Medulla oblongata (tissue), 1 donor: Measurements from ENCODE around the gene TXNDC11.
A peak's percentile ranks its signal among the peaks of the same experiment; 100 is the strongest.
"Not testable (repeated sequence)": the region's sequence is repeated elsewhere in the genome, so short reads cannot be mapped to it uniquely, and the experiment has no call there.

Source experiments
- DNase-seq: peaks from one replicate; pipeline ENCODE4 v3.0.0-alpha.2; 2015; ENCODE audit errors: extremely low spot score

TXNDC11 gene, protein sequence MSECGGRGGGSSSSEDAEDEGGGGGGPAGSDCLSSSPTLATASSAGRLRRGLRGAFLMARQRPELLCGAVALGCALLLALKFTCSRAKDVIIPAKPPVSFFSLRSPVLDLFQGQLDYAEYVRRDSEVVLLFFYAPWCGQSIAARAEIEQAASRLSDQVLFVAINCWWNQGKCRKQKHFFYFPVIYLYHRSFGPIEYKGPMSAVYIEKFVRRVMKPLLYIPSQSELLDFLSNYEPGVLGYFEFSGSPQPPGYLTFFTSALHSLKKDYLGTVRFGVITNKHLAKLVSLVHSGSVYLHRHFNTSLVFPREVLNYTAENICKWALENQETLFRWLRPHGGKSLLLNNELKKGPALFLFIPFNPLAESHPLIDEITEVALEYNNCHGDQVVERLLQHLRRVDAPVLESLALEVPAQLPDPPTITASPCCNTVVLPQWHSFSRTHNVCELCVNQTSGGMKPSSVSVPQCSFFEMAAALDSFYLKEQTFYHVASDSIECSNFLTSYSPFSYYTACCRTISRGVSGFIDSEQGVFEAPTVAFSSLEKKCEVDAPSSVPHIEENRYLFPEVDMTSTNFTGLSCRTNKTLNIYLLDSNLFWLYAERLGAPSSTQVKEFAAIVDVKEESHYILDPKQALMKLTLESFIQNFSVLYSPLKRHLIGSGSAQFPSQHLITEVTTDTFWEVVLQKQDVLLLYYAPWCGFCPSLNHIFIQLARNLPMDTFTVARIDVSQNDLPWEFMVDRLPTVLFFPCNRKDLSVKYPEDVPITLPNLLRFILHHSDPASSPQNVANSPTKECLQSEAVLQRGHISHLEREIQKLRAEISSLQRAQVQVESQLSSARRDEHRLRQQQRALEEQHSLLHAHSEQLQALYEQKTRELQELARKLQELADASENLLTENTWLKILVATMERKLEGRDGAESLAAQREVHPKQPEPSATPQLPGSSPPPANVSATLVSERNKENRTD

DNA sequence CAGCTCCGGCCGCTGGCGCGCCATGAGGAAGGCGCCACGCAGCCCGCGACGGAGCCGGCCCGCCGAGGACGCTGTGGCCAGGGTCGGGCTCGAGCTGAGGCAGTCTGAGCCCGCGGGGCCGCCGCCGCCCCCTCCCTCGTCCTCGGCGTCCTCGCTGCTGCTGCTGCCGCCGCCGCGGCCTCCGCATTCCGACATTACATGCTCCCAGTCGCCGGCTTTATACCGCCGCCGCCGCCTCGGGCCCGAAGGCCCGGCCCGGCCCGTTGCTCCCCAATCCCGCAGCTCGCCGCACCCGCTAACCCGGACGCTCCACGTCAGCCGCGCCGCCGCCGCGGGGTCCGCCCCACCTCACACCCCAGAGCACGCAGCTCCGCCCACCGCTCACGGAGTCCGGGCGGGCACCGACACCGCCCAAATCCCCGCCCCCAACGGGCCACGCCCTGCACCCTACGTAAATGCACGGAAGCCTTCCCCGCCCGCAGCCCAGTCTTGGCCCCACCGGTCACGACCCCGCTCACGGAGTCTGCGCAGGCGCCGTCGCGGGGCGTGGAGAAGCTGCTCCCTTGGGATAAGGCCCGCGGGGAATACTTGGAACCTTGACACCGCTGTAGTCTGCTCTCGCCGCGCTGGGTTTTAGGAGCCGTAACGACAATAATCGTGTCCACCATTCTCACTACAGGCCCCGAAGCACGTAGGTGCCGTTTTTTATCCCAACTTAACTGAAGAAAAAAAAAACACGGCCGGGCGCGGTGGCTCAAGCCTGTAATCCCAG, at the start of gene TXNDC11:
Gene TXNDC11, minus strand, starts transcription at position 322 of the 772 bp plus-strand sequence. Its CDS starts 127 bp downstream, at position 195.
- peak; percentile 99 for DNase-seq

DNA sequence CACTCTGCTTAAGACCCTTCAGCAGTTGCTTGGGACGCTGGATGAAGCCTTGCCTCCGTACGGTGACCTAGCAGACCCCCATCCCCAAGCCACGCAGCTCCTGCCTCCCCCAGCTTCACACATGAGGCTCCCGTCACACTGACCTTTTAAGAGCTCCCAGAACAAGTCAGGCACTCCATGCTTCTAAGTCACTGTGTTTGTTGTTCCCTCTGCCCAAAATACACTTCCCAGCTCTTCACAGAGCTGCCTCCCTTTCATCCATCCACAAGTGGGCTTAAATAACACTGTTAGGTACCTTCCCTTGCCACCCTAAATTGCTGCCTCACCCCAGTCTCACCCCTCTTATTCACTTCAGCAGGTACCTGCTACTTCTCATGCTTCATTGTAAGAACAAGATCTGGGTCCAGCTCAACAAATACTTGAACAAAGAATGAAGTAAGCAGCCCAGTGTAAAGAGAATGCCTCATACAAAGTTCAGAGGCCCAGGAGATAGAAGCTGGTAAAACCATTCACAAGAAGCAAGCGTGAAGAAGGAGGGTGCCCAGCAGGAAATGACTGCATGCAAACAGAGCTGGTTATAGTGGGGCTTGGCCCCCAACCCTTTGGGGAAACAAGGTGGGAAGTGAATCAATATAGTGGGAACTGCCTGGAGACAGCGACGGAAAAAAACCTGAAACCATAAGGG, 48.6 kb upstream of the TXNDC11 start:
- DNase-seq: no peak

DNA sequence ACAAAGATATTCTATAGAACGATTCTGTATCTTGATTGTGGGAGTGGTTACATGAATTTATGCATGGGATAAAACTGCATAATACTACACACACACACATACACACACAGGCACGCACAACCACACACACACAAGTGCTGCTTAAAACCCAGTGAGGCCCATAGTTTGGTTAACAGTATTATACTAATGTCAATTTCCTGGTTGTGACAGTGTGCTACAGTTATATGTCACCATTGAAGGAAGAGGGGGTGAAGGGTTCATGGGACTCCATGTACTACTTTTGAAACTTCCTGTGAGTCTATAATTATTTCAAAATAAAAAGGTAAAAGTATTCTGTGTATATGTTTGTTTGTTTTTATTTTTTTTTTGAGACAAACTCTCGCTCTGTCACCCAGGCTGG, 46.3 kb upstream of the TXNDC11 start:
- DNase-seq: no peak

DNA sequence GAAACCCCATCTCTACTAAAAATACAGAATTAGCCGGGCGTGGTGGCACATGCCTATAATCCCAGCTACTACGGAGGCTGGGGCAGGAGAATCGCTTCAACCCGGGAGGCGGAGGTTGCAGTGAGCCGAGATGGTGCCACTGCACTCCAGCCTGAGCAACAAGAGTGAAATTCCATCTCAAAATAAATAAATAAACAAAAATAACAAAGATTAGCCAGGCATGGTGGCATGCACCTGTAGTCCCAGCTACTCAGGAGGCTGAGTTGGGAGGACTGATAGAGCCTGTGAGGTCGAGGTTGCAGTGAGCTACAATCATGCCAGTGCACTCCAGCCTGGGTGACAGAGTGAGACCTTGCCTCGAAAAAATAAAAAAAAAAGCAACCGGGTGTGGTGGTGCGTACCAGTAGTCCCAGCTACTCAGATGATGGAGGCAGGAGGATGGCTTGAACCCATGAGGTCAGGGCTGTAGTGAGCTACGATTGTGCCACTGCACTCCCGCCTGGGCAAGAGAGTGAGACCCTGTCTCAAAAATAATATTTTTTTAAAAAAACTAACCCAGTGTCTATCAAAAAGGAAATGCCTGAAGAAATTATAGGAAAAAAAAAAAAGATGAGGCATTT, 42.4 kb upstream of the TXNDC11 start:
- DNase-seq: not testable (repeated sequence)

DNA sequence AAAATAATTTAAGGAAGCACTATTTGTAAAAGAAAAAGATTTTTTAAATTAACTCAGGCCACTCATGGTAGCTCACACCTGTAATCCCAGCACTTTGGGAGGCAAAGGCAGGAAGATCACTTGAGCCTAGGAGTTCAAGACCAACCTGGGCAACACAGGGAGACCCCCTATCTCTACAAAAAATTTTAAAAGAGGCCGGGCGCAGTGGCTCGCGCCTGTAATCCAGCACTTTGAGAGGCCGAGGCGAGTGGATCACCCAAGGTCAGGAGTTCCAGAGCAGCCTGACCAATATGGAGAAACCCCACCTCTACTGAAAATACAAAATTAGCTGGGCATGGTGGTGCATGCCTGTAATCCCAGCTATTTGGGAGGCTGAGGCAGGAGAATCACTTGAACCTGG, 41.7 kb upstream of the TXNDC11 start:
- DNase-seq: not testable (repeated sequence)

DNA sequence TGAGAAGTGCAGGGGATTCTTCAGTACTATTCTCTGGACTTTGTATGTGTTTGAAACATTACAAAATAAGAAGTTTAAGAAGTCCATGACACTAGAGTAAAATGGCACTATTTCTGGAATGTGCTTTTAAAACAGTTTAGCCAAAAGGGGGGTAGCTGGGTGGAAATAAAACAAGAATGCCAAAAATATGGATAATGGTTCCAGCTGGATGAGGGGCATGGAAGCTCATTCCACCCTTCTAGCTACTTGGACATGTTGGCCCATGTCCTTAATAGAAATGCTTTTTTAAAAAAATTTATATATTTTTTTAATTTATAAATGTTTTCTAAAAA, 41.3 kb upstream of the TXNDC11 start:
- no peak for DNase-seq

DNA sequence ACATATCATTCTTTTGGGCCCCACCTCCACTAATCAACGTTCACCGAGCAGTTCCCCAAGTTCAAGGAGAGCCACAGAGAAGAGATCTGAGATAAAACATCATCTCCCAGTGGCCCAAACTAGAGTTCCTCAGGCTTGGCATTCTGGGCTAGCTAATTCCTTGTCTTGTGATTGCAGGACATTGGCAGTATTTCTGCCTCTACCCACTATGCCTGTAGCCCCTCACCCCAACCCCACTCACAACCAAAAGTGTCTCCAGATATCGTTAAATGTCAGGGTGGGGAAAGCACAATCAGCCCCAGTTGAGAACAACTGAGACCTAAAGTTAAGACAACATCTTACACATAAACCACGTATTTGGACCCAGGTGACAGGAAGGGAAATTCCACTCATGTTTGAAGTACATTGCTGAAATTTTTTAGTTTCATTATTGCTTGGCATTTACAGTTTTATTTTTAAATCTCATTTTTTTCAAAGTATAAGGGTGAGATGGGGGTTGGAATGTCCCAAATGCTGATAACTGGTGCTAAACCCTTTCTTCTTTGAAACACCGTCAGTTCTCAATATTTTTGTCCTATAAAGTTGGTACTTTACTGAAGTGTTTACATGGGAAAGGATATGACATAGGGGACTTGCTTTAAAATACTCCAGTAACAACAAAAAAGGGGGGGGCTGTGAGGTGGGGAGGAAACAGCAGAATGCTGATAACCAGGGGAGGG, 40.8 kb upstream of the TXNDC11 start:
- DNase-seq: no peak

DNA sequence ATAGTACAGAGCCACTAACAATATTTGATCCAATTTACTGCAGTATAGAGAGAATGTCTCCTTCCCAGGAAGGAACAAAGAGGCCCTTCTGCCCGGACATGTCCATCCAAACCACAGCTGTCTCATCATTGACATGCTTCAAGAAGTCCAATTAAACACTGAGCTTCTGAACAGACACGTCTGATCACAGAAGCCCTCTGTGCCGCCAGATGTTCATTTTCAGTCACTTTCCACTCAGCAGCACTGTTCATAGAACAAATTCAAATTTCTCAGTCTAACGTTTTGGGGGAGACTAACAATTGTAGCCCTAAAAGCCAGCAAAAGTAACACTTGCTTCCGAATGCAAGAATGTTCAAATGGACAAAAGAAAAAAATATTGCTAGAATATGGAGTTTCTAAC, 39.1 kb upstream of the TXNDC11 start:
- DNase-seq: peak; percentile 79

DNA sequence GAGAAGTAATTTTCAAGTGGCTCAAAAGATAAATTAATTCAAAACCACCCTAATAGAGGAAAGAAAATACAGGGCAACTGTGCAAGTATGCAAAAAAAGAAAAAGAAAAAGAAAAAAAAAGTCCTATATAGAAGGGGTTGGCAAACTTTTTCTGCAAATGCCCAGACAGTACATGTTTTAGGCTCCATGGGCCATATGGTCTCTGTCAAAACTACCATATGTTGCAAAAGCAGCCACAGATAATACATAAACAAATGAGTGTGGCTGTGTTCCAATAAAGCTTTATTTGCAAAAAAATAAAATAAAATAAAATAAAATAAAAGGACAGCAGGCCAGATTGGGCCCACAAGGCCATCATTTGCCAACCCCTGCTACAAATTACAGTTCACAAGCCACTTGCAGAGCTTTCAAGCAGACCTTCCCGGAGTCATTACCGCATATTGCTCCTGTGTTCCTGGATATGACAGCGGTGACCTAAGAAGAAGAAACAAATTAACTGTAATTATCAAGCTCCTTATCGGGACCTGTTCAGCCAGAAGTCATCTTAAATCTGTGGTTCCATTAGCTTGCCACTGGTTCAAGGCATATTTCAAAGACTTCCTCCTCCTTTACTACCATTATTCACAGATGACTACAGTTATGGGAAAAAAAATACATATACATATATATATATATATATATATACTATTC, 38.5 kb upstream of the TXNDC11 start:
- DNase-seq: no peak

DNA sequence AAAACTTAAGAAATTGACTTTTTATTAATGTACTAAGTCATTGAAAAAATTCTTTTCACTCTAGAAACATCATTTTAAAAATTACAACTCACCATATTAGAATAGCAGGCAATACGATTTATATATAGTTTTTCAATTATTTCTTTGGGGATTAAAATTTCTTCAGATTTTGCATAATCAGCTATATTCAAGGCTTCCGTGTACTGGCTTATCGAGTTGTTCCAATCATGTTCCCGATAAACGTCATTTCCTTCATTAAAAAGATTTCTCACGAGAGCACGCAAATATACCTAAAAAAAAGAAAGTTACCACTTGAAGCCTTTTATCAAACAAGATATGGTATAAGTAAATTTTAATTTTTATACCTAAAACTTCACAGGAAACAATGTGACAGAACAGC, 36.4 kb upstream of the TXNDC11 start:
- no peak for DNase-seq

DNA sequence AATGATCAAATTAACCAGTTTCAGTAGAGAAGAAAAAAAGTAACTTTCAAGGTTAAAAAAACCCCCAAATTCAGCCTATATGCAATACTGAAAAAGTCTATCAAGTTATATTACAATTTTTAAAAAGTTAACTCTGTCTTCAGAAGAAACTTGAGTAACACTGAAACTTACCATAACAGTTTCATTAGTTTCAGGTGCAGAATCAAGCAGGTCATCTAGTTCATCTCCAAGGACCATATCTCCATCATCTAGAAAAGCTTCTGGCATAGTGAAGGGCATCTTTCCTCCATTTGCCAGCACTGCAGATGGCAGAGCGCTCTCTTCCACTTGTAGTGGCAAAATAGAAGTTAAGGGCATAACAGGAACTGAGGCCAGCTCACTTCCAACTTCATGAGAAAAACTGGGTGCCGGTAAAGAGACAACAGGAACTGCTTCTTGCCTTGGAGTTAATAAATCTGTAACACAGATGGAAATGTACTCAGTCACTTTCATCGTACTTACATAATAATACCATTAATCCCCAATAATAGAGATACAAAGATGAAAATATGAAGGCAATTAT, 31.5 kb upstream of the TXNDC11 start:
- no peak for DNase-seq

DNA sequence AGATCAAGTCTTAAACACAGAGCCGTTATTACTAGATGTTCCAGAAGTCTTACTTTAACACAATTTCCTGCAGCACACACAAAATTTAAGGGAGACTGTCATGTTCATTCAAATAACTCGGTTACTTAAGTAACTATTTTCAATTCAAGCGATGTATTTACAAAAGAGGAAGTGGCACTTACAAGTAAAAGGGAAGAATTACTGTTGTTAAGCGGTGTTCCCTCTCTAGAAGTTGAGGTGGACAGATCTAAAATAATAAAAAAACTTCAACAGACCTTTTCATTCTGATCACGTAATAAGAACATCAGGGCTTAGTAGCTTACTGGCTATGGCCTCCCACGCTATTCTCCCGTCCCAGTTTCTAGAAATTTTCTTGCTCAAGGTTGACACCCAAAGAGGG, 26.2 kb upstream of the TXNDC11 start:
- DNase-seq: no peak

DNA sequence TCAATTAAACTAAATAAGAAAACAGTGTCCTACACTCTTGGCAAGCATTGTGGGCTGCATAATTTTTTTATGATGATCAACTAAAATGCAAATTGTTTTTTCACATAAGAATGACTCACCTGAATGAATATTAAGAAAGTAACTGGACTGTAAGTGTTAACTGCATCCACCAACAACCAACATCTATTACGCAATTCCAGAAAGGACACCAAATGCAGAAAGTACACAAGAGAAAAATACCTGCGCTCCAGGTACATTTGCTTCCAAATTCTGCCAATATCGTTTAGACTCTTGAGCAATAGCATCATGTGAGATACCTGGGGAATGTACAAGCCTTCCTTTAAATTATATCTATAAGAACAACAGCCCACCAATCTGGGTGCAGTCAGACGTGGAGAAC, 19.8 kb upstream of the TXNDC11 start:
- no peak for DNase-seq

DNA sequence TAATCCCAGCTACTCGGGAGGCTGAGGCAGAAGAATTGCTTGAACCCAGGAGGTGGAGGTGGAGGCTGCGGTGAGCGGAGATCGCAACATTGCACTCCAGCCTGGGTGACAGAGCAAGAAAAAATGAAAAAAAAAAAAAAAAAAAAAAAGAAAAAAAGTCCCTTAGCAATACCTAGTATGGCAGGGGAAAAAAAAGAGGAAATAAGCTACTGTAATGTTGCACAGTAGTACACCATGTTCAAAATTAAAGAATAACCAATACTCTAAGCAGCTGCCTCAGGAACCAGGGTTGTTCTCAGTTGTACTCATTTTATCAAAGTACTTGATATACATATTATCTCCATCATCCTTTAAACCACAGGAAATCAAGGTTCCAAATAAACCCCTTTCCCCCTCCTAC, 17.3 kb upstream of the TXNDC11 start:
- DNase-seq: no peak

DNA sequence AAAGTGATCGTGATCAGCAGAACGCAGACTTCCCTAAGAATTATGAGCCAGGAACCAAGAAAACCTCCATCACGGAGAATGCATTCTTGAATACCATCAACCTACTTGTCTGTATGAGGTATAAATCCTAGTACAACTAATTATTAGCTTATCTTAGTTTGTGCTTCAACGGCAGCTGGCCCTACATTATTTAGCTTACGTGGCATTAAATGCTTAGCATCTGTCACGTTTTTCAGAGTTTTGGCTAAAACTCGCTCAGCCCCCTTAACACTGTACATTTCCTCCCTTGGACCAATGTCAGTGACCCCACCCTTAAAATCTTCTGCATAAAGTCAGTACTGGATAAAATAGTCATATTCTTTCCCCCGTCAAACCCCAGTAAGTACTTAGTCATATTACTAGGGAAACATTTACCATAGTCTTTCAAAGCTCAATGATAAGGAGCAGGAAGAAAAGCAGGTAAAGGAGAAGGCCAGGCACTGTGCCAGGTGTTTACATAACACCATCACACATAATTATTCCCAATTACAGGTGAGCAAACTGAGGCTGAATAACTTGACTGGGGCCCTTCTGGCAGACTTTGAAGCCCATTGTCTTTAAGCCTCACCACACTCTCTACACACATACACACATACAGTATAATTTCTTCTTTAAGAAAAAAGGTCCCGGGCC, 16.6 kb upstream of the TXNDC11 start:
- no peak for DNase-seq

DNA sequence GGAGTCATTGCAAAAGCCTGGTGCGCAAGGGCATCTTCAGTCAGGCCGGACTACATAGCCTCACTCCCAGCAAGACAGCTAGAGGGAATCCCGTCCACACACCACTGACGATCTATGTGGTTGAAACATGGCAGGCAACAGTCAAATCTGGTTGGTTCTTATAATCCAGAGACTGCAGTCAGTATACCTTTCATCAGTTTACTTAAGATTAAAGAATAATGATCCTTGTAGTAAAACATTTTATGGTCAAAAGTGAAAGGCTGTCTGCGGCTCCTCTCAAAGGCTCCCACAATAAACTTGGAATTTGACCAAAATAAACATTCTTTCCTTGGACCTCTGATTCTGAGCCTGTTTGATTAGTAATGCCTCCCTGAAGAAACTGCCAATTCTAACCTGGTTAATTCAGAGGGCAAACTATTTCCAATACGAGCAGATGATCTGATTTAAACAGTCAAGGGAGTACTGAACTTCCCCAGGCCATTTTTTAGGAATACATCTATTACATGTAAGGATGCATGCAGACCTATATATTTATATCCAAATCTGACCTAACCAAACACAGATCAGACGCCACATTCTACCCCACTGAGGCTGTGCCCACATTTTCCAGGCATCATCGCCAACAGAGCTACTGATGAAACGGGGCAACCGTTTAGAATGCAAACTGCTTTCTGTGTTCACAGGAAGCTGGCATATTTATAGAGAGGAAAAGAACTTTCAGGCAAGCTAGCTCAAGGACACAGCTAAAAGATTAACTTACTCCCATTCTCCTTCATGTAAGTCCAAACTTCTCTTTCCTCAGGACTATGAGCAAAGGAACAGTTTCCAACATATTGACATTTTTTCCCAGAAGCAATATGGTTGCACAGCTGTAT, 15.3 kb upstream of the TXNDC11 start:
- DNase-seq: no peak

DNA sequence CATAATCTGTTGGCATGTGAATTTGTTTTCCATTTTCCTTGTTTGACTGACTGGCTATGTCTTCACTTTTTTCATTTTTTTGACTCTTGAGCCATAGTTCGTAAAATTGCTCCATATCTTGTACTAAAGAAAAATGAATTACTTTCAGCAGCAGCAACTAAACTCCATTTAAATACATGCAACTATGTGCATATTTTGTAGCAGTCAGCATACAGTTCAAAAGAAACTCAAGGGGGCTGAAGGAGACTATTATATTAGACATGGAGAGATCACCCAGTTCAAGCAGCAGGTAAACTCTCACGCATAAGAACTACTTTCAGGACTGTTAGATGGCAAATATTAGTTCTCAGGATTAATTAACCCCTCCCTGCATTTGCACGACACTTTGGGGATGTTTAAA, 13.6 kb upstream of the TXNDC11 start:
- DNase-seq: no peak
